DND-41 (cell line): ENCODE results near the gene PPP4R2.

ENCODE experiments used
- ATAC-seq: fragments of 200-7000 bp; cut with Tn5 transposase; 3 replicates; pipeline ENCODE4 v1.9.1; 2021; ENCODE audit warnings: low read depth; ENCODE audit not compliant: insufficient read depth
- DNase-seq: peaks from one replicate; pipeline ENCODE4 v3.0.0-alpha.2; 2020
- H2AFZ ChIP-seq: 2 replicates; pipeline ENCODE4 v1.6.0; 2012; ENCODE audit warnings: low read depth, low read length
- H3K27ac ChIP-seq: 2 replicates; pipeline ENCODE4 v1.5.1; 2012; ENCODE audit warnings: low read length, inconsistent platforms
- H3K27me3 ChIP-seq: fragments of 200-600 bp; sonication (generic); 2 replicates; pipeline ENCODE4 v1.6.0; 2012; ENCODE audit warnings: low read length, mild to moderate bottlenecking, inconsistent platforms; ENCODE audit not compliant: insufficient read depth, poor library complexity
- H3K36me3 ChIP-seq: 2 replicates; pipeline ENCODE4 v1.5.1; 2012; ENCODE audit warnings: low read length, inconsistent platforms; ENCODE audit not compliant: insufficient read depth
- H3K4me1 ChIP-seq: 2 replicates; pipeline ENCODE4 v1.5.1; 2012; ENCODE audit warnings: mild to moderate bottlenecking, low read length; ENCODE audit not compliant: insufficient read depth
- H3K4me2 ChIP-seq: 2 replicates; pipeline ENCODE4 v1.6.0; 2012; ENCODE audit warnings: mild to moderate bottlenecking, moderate library complexity, low read length, inconsistent platforms; ENCODE audit not compliant: insufficient read depth
- H3K4me3 ChIP-seq, 2 experiments: fragments of 200-600 bp in 1 of 2; shearing (Covaris generic) in 1 of 2; 2 replicates each; pipeline ENCODE4 v1.5.1; 2012 to 2016; ENCODE audit warnings: inconsistent platforms in 2 of 2, low read length in 2 of 2, mild to moderate bottlenecking in 2 of 2, low read depth in 1 of 2, moderate library complexity in 1 of 2
- H3K79me2 ChIP-seq: 2 replicates; pipeline ENCODE4 v1.6.0; 2012; ENCODE audit warnings: low read length, inconsistent platforms; ENCODE audit not compliant: insufficient read depth
- H3K9ac ChIP-seq: 2 replicates; pipeline ENCODE4 v1.6.0; 2012; ENCODE audit warnings: low read depth, mild to moderate bottlenecking, inconsistent platforms, low read length, moderate library complexity
- H3K9me3 ChIP-seq: 2 replicates; pipeline ENCODE4 v1.5.1; 2012; ENCODE audit warnings: low read length, moderate library complexity, mild to moderate bottlenecking, inconsistent platforms; ENCODE audit not compliant: insufficient read depth, severe bottlenecking
- H4K20me1 ChIP-seq: 2 replicates; pipeline ENCODE4 v1.6.0; 2012; ENCODE audit warnings: low read length; ENCODE audit not compliant: insufficient read depth
- EZH2 ChIP-seq: IDR thresholded peaks from 3 replicates; pipeline ENCODE4 v1.6.1; 2012; ENCODE audit warnings: borderline replicate concordance, low read depth, mild to moderate bottlenecking, moderate library complexity, low read length, inconsistent platforms; ENCODE audit not compliant: severe bottlenecking
- TF ChIP-seq, protein P1 (sequence below): IDR thresholded peaks from 2 replicates; pipeline ENCODE4 v1.5.1; 2012; ENCODE audit warnings: borderline replicate concordance, low read length, moderate library complexity, mild to moderate bottlenecking; ENCODE audit not compliant: poor library complexity, severe bottlenecking; ENCODE audit errors: extremely low read depth

PPP4R2 gene

DNA sequence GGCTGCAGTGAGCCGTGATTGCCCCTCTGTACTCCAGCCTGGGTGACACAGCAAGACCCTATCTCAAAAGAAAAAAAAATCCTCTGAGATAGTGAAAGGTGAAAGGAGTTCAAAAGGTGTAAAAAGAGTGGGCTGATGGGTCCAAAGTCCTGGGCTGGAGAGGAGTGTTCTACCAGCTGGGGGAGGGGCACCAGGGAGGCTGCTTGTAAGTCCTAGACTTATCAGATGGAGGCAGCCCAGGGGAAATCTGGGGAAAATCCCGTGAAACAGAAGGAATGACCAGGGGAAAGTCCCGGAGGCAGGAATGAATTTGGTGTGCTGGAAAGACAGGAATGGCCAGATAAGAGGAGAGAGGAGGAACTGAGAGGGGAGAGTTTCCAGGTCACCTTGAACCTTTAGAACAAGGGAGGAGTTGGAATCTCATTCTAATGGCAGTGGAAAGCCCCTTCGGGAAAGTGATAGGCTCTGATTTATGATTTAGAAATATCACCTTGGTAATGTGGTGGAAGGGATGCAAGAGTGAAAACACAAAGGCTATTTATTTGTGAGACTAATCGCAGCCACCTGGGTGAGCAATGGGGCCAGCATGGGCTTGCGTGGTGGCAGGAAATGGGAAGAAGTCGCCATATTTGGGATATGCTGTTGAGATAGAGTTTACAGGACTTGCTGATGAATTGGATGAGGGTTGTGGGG lies 23.4 kb upstream of the PPP4R2 start:
- H3K9ac ChIP-seq, result no peak overlapping the region
- DNase-seq, result no peak
- H3K36me3 ChIP-seq, result peaks cover 79% of the 10 kb centered on the region
- H3K4me1 ChIP-seq, result no peaks in the 10 kb centered on the region
- no peak overlapping the region for H2AFZ ChIP-seq
- no peaks in the 10 kb centered on the region for H3K79me2 ChIP-seq
- ATAC-seq, result no peak
- no peaks in the 10 kb centered on the region for H3K9me3 ChIP-seq
- no peak for TF ChIP-seq EZH2
- TF ChIP-seq, protein P1, sequence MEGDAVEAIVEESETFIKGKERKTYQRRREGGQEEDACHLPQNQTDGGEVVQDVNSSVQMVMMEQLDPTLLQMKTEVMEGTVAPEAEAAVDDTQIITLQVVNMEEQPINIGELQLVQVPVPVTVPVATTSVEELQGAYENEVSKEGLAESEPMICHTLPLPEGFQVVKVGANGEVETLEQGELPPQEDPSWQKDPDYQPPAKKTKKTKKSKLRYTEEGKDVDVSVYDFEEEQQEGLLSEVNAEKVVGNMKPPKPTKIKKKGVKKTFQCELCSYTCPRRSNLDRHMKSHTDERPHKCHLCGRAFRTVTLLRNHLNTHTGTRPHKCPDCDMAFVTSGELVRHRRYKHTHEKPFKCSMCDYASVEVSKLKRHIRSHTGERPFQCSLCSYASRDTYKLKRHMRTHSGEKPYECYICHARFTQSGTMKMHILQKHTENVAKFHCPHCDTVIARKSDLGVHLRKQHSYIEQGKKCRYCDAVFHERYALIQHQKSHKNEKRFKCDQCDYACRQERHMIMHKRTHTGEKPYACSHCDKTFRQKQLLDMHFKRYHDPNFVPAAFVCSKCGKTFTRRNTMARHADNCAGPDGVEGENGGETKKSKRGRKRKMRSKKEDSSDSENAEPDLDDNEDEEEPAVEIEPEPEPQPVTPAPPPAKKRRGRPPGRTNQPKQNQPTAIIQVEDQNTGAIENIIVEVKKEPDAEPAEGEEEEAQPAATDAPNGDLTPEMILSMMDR, result no peak
- H3K4me3 ChIP-seq, result no peak overlapping the region
- no peak overlapping the region for H3K27ac ChIP-seq
- no peaks in the 10 kb centered on the region; the same call in 1 of the 2 replicates for H4K20me1 ChIP-seq
- no peaks in the 10 kb centered on the region for H3K27me3 ChIP-seq
- no peak overlapping the region for H3K4me2 ChIP-seq

DNA sequence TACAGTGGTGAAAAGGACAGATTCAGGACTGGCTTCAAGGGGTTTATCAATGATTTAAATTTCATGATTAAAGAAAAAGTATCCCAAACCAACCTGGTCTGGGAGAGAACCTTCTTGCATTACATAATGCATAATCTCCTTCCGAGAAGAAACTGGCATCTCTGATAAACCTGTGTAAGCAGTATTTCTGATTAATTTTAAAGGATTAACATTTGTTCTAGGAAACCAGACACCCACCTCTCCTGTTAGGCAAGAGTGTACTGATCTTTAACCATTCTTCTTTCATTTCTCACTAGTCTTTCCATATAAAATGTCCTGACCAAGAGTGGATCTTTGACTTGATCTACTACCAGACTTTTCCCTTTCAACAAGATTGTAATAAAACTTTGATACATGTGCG lies 22.8 kb upstream of the PPP4R2 start:
- no peaks in the 10 kb centered on the region for H3K9me3 ChIP-seq
- no peak overlapping the region for H3K27ac ChIP-seq
- H3K27me3 ChIP-seq, result no peaks in the 10 kb centered on the region
- H3K4me2 ChIP-seq, result no peak overlapping the region
- H3K4me3 ChIP-seq, result no peak overlapping the region
- no peaks in the 10 kb centered on the region for H3K79me2 ChIP-seq
- no peak overlapping the region for H3K9ac ChIP-seq
- H4K20me1 ChIP-seq, result no peaks in the 10 kb centered on the region; the same call in 1 of the 2 replicates
- H2AFZ ChIP-seq, result no peak overlapping the region
- no peak for DNase-seq
- no peak for ATAC-seq
- TF ChIP-seq, protein P1, result no peak
- TF ChIP-seq EZH2, result no peak
- H3K4me1 ChIP-seq, result no peaks in the 10 kb centered on the region
- H3K36me3 ChIP-seq, result peaks cover 73% of the 10 kb centered on the region

DNA sequence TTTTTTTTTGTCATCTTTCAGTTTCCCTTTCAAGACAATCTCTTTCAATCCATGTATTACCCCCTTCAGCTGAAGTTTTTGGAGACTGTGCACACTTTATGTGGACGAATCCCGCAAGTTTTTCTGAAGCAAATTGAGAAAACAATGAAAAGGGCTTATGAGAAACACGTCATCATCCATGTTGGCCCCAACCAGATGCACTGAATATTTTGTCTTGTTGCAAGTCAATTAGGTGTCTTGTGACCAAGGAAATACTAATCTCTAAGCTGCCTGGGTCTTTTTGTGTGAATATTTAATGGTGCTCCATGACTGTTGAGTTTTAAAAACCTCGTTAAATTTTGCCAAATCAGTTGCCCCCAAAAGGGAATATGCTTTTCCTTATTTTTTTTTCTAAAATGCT lies 21.7 kb upstream of the PPP4R2 start:
- H3K4me1 ChIP-seq, result no peaks in the 10 kb centered on the region
- H3K9ac ChIP-seq, result no peak overlapping the region
- H3K79me2 ChIP-seq, result no peaks in the 10 kb centered on the region
- H3K27ac ChIP-seq, result no peak overlapping the region
- H3K4me2 ChIP-seq, result no peak overlapping the region
- ATAC-seq (no peak), DNase-seq (no peak)
- TF ChIP-seq, protein P1, result no peak
- TF ChIP-seq EZH2, result no peak
- no peaks in the 10 kb centered on the region for H3K27me3 ChIP-seq
- H3K9me3 ChIP-seq, result no peaks in the 10 kb centered on the region
- peaks cover 63% of the 10 kb centered on the region for H3K36me3 ChIP-seq
- H2AFZ ChIP-seq, result no peak overlapping the region
- H4K20me1 ChIP-seq, result no peaks in the 10 kb centered on the region; the same call in 1 of the 2 replicates
- H3K4me3 ChIP-seq, result no peak overlapping the region
